Smooth muscle cell (in vitro differentiated cells): ENCODE results near the gene PROM1. TPM values are rescaled to one million over a fixed set of nuclear protein-coding genes. Genes with fewer than 3 reads are reported as not detected.

Experiments used
- DNase-seq: peaks from one replicate; lab custom pipeline; 2025; ENCODE audit not compliant: unreplicated experiment; lab: John Stamatoyannopoulos, UW
- H2AFZ ChIP-seq: fragments of 200-600 bp; sonication (generic); 2 replicates; pipeline ENCODE4 v1.6.0; 2016; ENCODE audit warnings: antibody characterized with exemption, low read depth, mild to moderate bottlenecking
- H3F3A ChIP-seq: fragments of 200-600 bp; sonication (generic); 2 replicates; pipeline ENCODE4 v1.6.0; 2017; ENCODE audit warnings: antibody characterized with exemption, low read depth
- H3K27ac ChIP-seq: fragments of 200-600 bp; sonication (generic); 2 replicates; pipeline ENCODE4 v1.5.1; 2016; ENCODE audit warnings: low read depth, mild to moderate bottlenecking
- H3K27me3 ChIP-seq: fragments of 200-600 bp; sonication (generic); 2 replicates; pipeline ENCODE4 v1.6.1; 2016; ENCODE audit warnings: low read depth, mild to moderate bottlenecking
- H3K36me3 ChIP-seq: fragments of 200-600 bp; sonication (generic); 2 replicates; pipeline ENCODE4 v1.5.1; 2016; ENCODE audit warnings: low read depth
- H3K4me1 ChIP-seq: fragments of 200-600 bp; sonication (generic); 2 replicates; pipeline ENCODE4 v1.5.1; 2016; ENCODE audit warnings: low read depth
- H3K4me2 ChIP-seq: fragments of 200-600 bp; sonication (generic); 2 replicates; pipeline ENCODE4 v1.6.0; 2016; ENCODE audit warnings: mild to moderate bottlenecking
- H3K4me3 ChIP-seq: fragments of 200-600 bp; sonication (generic); 2 replicates; pipeline ENCODE4 v1.5.1; 2016; ENCODE audit warnings: mild to moderate bottlenecking
- H3K79me2 ChIP-seq: fragments of 200-600 bp; sonication (generic); 2 replicates; pipeline ENCODE4 v1.6.0; 2016; ENCODE audit warnings: low read depth, mild to moderate bottlenecking
- H3K9ac ChIP-seq: fragments of 200-600 bp; sonication (generic); 2 replicates; pipeline ENCODE4 v1.6.0; 2016; ENCODE audit warnings: low read depth
- H3K9me3 ChIP-seq: fragments of 200-600 bp; sonication (generic); replicated peaks from 2 replicates; pipeline ENCODE4 v1.5.1; 2016; ENCODE audit warnings: low read depth
- H4K20me1 ChIP-seq: fragments of 200-600 bp; sonication (generic); 2 replicates; pipeline ENCODE4 v1.6.0; 2016; ENCODE audit warnings: low read depth
- WGBS: methylation state at CpG from one replicate; pipeline ENCODE4 v1.1.7; 2016; ENCODE audit warnings: low lambda C conversion rate; 5-methylcytosine and 5-hydroxymethylcytosine counted together
- polyA plus RNA-seq: library from polyadenylated mRNA; unstranded; fragments of >200 nt; fragmentation: Nextera tagmentation; extraction: Ambion mirVana; gene quantifications from 2 replicates; pipeline ENCODE4 v1.2.1, GENCODE V29; 2016
- total RNA-seq: library from RNA; depleted of rRNA; stranded (reverse); fragments of >200 nt; gene quantifications from 2 replicates; pipeline ENCODE4 v1.2.3, GENCODE V29; 2014
- TF ChIP-seq, protein P1 (sequence below): fragments of 200-600 bp; sonication (generic); IDR thresholded peaks from 2 replicates; pipeline ENCODE4 v1.5.1; 2017; ENCODE audit warnings: borderline replicate concordance, mild to moderate bottlenecking, antibody characterized with exemption; ENCODE audit not compliant: insufficient read depth, poor library complexity, severe bottlenecking

PROM1 gene
- total and polyA plus RNA-seq, 2 experiments from 2014 or later = 0.56 to 1.7 TPM

DNA sequence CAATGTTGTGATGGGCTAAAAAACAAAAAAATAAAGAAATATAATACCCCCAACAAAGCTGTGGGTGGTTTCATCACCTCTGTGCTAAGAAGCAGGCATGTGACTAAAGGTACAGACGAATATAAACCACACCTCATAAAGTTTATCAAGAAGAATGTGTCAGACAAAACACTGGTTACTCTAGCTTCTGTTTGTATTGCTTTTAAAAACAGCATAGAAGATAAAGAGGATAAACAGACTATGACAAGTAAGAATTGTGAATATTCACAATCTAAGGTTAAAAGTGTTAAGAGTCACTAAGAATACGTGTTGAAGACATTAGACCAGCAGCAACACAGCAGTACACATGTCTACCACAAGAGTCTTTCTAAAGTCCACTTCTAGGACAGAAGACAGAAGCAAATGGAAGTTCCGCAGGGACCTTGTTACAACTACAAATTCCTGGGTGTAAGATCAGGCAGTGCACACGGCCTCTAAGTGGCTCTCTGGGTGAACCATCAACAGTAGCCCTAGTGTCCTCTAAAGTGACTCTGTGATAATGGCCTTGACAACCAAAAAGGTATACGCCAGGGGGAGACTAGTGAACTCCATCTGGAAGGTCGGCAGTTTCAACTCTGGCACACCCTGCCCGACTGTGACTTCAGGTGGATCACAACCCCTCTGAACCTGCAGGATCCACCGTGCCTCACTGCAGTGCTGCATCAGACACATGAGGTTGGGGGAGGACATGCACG is 112.6 kb downstream of the PROM1 start:
- Histone ChIP-seq H4K20me1 (no peaks in the 10 kb centered on the region), H3K36me3 (no peaks in the 10 kb centered on the region), H3K9ac (no peak overlapping the region), H2AFZ (no peak overlapping the region), H3K4me1 (no peaks in the 10 kb centered on the region), H3K4me3 (no peak overlapping the region), H3K4me2 (no peak overlapping the region), H3K27ac (no peak overlapping the region), H3K79me2 (no peaks in the 10 kb centered on the region), H3K9me3 (no peaks in the 10 kb centered on the region), H3F3A (no peaks in the 10 kb centered on the region), H3K27me3 (no peaks in the 10 kb centered on the region)
- WGBS = 85% methylated on average over 9 of the region's 9 CpGs
- DNase-seq = no peak
- TF ChIP-seq, protein P1, sequence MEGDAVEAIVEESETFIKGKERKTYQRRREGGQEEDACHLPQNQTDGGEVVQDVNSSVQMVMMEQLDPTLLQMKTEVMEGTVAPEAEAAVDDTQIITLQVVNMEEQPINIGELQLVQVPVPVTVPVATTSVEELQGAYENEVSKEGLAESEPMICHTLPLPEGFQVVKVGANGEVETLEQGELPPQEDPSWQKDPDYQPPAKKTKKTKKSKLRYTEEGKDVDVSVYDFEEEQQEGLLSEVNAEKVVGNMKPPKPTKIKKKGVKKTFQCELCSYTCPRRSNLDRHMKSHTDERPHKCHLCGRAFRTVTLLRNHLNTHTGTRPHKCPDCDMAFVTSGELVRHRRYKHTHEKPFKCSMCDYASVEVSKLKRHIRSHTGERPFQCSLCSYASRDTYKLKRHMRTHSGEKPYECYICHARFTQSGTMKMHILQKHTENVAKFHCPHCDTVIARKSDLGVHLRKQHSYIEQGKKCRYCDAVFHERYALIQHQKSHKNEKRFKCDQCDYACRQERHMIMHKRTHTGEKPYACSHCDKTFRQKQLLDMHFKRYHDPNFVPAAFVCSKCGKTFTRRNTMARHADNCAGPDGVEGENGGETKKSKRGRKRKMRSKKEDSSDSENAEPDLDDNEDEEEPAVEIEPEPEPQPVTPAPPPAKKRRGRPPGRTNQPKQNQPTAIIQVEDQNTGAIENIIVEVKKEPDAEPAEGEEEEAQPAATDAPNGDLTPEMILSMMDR = no peak

DNA sequence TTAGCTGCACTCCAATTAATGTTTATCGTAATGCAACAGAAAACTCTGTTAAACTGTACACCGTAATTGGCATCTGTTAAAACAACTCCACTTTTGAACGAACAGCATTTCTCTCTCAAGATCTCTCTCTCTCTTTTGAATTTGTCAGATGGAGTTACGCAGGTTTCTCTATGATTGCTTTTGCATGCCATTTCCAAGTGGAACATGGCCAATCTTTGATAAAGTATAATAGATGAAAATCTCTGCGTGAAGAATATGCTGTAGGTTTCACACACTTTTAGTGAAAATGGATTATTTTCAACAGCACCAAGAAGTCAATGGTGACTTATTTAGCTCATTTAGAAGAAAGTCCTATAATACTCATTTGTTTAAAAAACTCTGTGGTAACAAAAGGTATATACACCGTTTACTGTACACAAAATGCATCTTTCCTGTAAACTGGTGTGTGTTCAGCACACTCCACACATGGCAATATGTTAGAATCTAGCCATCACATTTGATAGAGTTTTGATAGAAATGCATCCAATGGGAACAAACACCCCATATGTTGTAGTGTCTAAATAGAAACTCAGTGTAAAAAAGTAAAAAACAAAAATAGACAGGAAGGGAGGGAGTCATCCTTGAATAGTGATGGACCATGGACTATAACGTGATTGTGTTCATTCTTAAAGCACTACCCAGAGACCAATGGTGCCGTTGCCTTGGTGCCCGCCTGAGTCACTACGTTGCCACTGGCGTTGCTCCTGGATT is 115.1 kb downstream of the PROM1 start:
- H3K4me3 ChIP-seq = no peak overlapping the region
- H3K9ac ChIP-seq = no peak overlapping the region
- H3K79me2 ChIP-seq = no peaks in the 10 kb centered on the region
- no peak for DNase-seq
- WGBS = 92% methylated on average over 11 of the region's 11 CpGs
- no peak overlapping the region for H2AFZ ChIP-seq
- H3K4me1 ChIP-seq = no peaks in the 10 kb centered on the region
- no peaks in the 10 kb centered on the region for H4K20me1 ChIP-seq
- H3K36me3 ChIP-seq = no peaks in the 10 kb centered on the region
- H3K4me2 ChIP-seq = no peak overlapping the region
- H3K9me3 ChIP-seq = no peaks in the 10 kb centered on the region
- no peak overlapping the region for H3K27ac ChIP-seq
- H3K27me3 ChIP-seq = no peaks in the 10 kb centered on the region
- TF ChIP-seq, protein P1 = no peak
- H3F3A ChIP-seq = no peaks in the 10 kb centered on the region

DNA sequence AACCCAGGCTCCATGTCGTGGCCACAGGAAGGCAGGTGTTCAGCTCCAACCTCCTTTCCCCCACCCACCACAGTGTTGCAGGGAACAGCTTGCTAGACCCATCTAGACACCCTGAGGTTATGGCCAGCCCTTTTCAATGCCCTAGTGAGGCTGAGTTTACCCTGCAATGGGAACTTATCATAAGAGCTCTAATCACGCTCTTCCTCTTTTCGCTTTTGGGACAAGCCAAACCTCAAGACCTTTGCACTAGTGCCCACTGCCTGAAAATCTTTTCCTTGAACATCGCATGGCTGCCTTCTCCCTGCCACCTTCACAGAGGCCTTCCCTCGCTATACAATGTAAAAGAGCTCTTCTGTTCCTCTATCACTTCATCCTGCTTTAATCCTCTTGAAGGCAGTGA is 118.5 kb downstream of the PROM1 start:
- no peak overlapping the region for H2AFZ ChIP-seq
- H3K4me3 ChIP-seq = no peak overlapping the region
- no peaks in the 10 kb centered on the region for H3K9me3 ChIP-seq
- H3K27ac ChIP-seq = no peak overlapping the region
- no peak overlapping the region for H3K9ac ChIP-seq
- no peaks in the 10 kb centered on the region for H3K4me1 ChIP-seq
- H3K36me3 ChIP-seq = no peaks in the 10 kb centered on the region
- H3F3A ChIP-seq = no peaks in the 10 kb centered on the region
- no peak for DNase-seq
- 96% methylated on average over 5 of the region's 5 CpGs for WGBS
- no peaks in the 10 kb centered on the region for H4K20me1 ChIP-seq
- no peak overlapping the region for H3K4me2 ChIP-seq
- H3K27me3 ChIP-seq = no peaks in the 10 kb centered on the region
- H3K79me2 ChIP-seq = no peaks in the 10 kb centered on the region
- TF ChIP-seq, protein P1 = no peak
